Bronchial epithelial cell (primary cell): Measurements from ENCODE around the gene DNAH14. TPM values are rescaled to one million over a fixed set of nuclear protein-coding genes. Genes with fewer than 3 reads are reported as not detected.

Experiments
- DNase-seq: peaks from one replicate; pipeline ENCODE4 v3.0.0-alpha.2; 2010; ENCODE audit warnings: low read depth
- FAIRE-seq: peaks from 2 replicates; lab custom pipeline; 2011; peaks lifted over from hg19 to GRCh38; lab: Jason Lieb, UNC
- H3K27me3 ChIP-seq: 2 replicates; pipeline ENCODE4 v1.5.1; 2011; ENCODE audit warnings: low read length; ENCODE audit not compliant: control insufficient read depth, insufficient read depth
- H3K36me3 ChIP-seq: 2 replicates; pipeline ENCODE4 v1.5.1; 2011; ENCODE audit warnings: low read length; ENCODE audit not compliant: control insufficient read depth, insufficient read depth
- H3K4me3 ChIP-seq: 2 replicates; pipeline ENCODE4 v1.5.1; 2011; ENCODE audit warnings: mild to moderate bottlenecking, low read depth, low read length, control low read depth
- total RNA-seq: library from RNA; depleted of rRNA; stranded (reverse); fragments of >200 nt; gene quantifications from 2 replicates; pipeline ENCODE4 v1.2.1, GENCODE V29; 2014
- TF ChIP-seq, protein P1 (sequence below): IDR thresholded peaks from 2 replicates; pipeline ENCODE4 v1.5.1; 2011; ENCODE audit warnings: mild to moderate bottlenecking, moderate library complexity, low read length, control low read depth, inconsistent platforms; ENCODE audit not compliant: insufficient read depth, severe bottlenecking

DNAH14 gene
- total RNA-seq, 1 donor from 2014 or later, result 10.5 TPM

DNA sequence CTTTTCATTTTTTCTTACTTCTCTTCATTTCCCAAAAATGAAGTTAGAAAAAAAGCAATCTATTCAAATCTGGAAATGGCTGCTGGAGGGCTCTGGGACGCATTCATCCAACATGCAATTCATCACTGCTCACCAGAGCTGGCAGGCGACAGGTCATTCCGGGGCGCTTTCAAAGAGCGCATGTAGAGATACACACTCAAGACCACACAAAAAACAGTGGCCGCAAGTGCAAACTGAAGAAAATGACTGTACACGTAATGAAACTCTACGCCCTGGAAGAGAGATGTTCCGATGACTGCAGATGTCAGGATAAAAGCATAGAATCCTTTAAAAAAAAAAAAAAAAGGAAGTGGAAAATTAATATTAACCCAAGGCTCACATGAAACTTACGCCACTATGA is 482.8 kb downstream of the DNAH14 start:
- H3K36me3 ChIP-seq, result peaks cover 10% of the 10 kb centered on the region
- no peak overlapping the region for H3K4me3 ChIP-seq
- FAIRE-seq (no peak), DNase-seq (no peak)
- TF ChIP-seq, protein P1, sequence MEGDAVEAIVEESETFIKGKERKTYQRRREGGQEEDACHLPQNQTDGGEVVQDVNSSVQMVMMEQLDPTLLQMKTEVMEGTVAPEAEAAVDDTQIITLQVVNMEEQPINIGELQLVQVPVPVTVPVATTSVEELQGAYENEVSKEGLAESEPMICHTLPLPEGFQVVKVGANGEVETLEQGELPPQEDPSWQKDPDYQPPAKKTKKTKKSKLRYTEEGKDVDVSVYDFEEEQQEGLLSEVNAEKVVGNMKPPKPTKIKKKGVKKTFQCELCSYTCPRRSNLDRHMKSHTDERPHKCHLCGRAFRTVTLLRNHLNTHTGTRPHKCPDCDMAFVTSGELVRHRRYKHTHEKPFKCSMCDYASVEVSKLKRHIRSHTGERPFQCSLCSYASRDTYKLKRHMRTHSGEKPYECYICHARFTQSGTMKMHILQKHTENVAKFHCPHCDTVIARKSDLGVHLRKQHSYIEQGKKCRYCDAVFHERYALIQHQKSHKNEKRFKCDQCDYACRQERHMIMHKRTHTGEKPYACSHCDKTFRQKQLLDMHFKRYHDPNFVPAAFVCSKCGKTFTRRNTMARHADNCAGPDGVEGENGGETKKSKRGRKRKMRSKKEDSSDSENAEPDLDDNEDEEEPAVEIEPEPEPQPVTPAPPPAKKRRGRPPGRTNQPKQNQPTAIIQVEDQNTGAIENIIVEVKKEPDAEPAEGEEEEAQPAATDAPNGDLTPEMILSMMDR, result no peak
- H3K27me3 ChIP-seq, result no peaks in the 10 kb centered on the region

DNA sequence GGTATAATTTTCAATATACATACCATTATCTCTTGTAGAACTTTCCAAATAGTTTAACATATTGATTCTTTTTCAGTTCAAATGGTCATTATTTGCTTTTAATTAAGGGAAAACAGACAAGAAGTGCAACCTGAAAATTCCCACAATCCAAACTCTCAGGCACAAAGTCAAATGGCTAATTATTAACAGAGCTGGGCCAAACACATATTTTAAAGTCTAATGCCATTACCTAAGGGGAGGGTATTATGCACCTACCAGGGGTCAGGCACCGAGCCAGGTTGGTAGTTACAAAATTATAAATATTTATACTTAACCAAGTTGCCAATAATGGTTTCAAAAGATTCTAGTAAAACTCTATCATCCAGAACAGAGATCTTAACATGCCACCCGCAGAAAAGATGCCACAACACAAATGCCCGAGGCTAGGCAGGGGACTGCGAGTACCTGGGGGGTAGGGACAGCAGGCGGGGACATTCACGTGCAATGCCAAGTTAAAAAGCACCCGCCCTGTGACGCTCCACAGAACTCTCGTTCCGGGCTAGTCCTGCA is 483.4 kb downstream of the DNAH14 start:
- FAIRE-seq (no peak), DNase-seq (no peak)
- TF ChIP-seq, protein P1, result no peak

DNA sequence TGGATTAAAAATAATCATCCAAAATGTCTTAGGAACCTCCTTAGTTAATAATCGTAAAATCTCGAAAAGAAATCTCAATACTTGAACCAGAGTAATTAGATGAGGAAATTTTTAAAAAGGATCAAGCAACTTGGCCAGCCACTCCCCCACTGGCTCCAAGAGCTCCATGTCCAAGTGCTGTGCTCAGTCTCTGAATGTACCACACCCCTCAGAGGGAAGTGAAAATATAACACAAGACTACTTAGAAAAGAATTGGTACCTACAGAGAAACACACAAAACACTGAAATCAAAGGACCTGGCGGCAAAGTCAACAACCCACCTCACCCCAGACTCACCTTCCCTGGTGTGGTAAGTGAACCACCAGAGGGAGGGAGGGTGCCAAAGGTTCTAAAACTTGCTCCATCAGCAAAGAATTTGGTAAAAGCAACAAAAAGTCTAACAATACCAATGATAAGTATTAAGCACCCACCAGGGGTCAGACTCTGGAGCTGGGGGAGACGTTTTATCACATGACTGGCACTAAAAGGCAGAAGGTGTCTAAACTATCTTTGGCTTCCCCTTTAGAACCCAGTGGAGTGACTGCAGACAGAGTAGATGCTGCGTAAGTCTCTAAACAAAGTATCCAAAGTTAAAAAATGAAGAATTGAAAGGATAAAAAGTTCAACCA is 484.4 kb downstream of the DNAH14 start:
- DNase-seq (no peak), FAIRE-seq (no peak)
- Histone ChIP-seq H3K36me3 (peaks cover 13% of the 10 kb centered on the region), H3K27me3 (no peaks in the 10 kb centered on the region), H3K4me3 (no peak overlapping the region)
- TF ChIP-seq, protein P1, result no peak

More for the DNA sequence above, 483.4 kb downstream of the DNAH14 start:
- Histone ChIP-seq H3K27me3 (no peaks in the 10 kb centered on the region), H3K36me3 (peaks cover 10% of the 10 kb centered on the region), H3K4me3 (no peak overlapping the region)

DNA sequence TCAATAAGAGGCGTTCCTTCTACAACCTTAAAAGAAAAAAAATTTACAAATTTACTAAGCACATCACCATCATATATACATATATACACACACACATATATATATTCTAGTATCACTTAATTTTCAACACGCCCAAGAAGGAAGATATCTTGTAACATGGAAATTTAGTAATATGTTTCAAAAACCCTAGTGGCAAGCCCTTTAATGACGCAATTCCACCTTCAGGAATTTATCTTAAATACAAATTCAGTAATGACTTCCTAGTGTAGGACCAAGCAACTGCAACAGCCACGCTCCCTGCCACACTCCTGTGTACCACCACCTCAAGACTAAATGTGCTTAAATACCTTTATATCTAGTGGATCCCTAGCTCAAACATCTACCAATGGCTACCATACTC is 485.8 kb downstream of the DNAH14 start:
- DNase-seq (no peak), FAIRE-seq (no peak)
- Histone ChIP-seq H3K4me3 (no peak overlapping the region), H3K36me3 (peaks cover 16% of the 10 kb centered on the region), H3K27me3 (no peaks in the 10 kb centered on the region)
- TF ChIP-seq, protein P1, result no peak

DNA sequence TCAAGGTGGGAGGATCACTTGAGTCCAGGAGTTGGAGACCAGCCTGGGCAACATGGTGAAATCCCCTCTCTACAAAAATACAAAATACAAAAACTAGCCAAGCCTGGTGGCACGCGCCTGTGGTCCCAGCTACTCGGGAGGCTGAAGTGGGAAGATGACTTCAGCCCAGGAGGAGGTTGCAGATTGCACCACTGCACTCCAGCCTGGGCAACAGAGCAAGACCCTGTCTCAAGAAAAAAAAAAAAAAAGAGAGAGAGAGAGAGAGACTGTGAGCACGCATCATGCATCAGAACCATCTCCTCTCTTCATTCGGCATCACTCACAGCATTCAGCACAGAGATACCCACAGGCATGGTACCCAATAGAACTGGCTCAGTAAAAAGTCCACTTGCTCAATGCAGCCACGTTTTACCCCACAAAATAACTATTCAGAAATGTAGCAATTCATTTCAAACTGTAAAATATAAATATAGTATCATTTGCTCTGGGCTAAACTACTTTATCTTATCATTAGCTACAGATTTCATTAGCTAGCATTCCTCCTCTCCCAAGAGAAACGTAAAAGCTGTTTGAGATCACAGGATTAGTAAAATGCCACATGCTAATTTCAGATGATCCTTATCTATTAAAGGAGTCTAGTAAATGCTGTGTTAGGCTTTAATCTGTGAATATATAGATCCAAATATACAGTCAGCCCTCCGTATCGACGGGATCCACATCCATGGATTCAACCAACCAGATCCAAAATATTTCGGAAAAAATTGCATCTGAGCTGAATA is 486.7 kb downstream of the DNAH14 start:
- FAIRE-seq (no peak), DNase-seq (no peak)
- Histone ChIP-seq H3K27me3 (no peaks in the 10 kb centered on the region), H3K36me3 (peaks cover 16% of the 10 kb centered on the region), H3K4me3 (no peak overlapping the region)
- TF ChIP-seq, protein P1, result no peak
